Ovary (tissue), 9 donors: ENCODE measurements around the gene LRCH1. TPM values are rescaled to one million over a fixed set of nuclear protein-coding genes. Genes with fewer than 3 reads are reported as not detected.

Source experiments
- DNase-seq, 5 donors: peaks; one replicate each; pipeline ENCODE4 v3.0.0-alpha.2; 2019 to 2020
- H3K27ac ChIP-seq, 2 donors: fragments of 200-600 bp; one replicate each; pipeline versions ENCODE4 v1.5.1 to v1.8.0; 2019 to 2022
- H3K27me3 ChIP-seq: fragments of 200-600 bp; one replicate; pipeline ENCODE4 v1.8.0; 2022
- H3K36me3 ChIP-seq: fragments of 200-600 bp; sonication (generic); one replicate; pipeline ENCODE4 v1.5.1; 2019
- H3K4me1 ChIP-seq: one replicate; pipeline ENCODE4 v1.8.1; 2013; ENCODE audit warnings: mild to moderate bottlenecking, moderate library complexity; ENCODE audit not compliant: insufficient read depth
- H3K4me3 ChIP-seq: fragments of 200-600 bp; sonication (generic); one replicate; pipeline ENCODE4 v1.5.1; 2017
- H3K9me3 ChIP-seq, 2 donors: fragments of 200-600 bp in 1 of 2; sonication (generic) in 1 of 2; one replicate each; pipeline versions ENCODE4 v1.5.1 to v1.8.1; 2013 to 2019; ENCODE audit warnings: mild to moderate bottlenecking in 1 of 2, moderate library complexity in 1 of 2
- CTCF ChIP-seq, 3 donors: fragments of 450-650 bp in 2 of 3; fragments of 200-600 bp in 1 of 3; IDR thresholded peaks; one replicate each; pipeline versions ENCODE4 v1.5.1 to v1.8.0; 2016 to 2022; ENCODE audit warnings: antibody characterized with exemption in 3 of 3, mild to moderate bottlenecking in 1 of 3
- EP300 ChIP-seq: sonication (generic); formaldehyde crosslinking; IDR thresholded peaks from one replicate; pipeline ENCODE4 v1.6.1; 2017; ENCODE audit warnings: antibody characterized with exemption
- POLR2A ChIP-seq: fragments of 450-650 bp; IDR thresholded peaks from one replicate; pipeline ENCODE4 v1.6.1; 2017; ENCODE audit warnings: antibody characterized with exemption, mild to moderate bottlenecking, moderate library complexity
- WGBS, 3 donors: extraction: QIAGEN DNeasy Blood & Tissue Kit in 1 of 3; methylation state at CpG; one replicate each; pipeline versions ENCODE4 v1.1.5 to v1.1.7; 2013 to 2017; 5-methylcytosine and 5-hydroxymethylcytosine counted together
- intact Hi-C, 4 donors: fragments of 100-400 bp; cut with DNase I; formaldehyde crosslinking; loops; one replicate each; pipeline versions ENCODE4 v1.11.0 to v1.15.1; 2022 to 2023
- polyA plus RNA-seq, 2 donors: library from polyadenylated mRNA; stranded (reverse); fragments of 200-250 nt in 1 of 2; fragments of 350-450 nt in 1 of 2; fragmentation: Illumina TruSeq in 1 of 2; extraction: RNeasy Lipid Tissue Mini Kit (QIAGEN cat#74804) in 1 of 2; gene quantifications; one replicate each; pipeline ENCODE4 v1.2.3, GENCODE V29; 2013 to 2014
- total RNA-seq, 7 donors: library from RNA; depleted of rRNA in 2 of 7; stranded (reverse); fragments of >200 nt in 2 of 7; fragmentation: NEBNext Ultra II Directional in 3 of 7; extraction: Animal tissue kit (Norgen Biotek cat#: 25700) in 3 of 7; gene quantifications; one replicate each; pipeline versions ENCODE4 v1.1.0 to v1.2.4, GENCODE V29; 2016 to 2023
- donor health status: DM: no; HTN: no; CAD: no; lungs with moderate emphysema.
- donor health status: DM: no; HTN: no; CAD: no.
- donor health status: Bipolar disorder and iron deficiency.
- donor health status: DM: yes; HTN: yes; CAD: no.
- donor health status: DM: no; HTN: no; CAD: no.
- donor health status: DM: yes; HTN: yes; CAD: no.

LRCH1 gene
- total and polyA plus RNA-seq, 9 donors: 7.6 to 19.3 (median 15.8) TPM

GRCh38 chr13:46593398-46593797 is 40.4 kb downstream of the LRCH1 start:
- intact Hi-C loops: no loop called here
- Histone ChIP-seq H3K4me1 (peaks cover 7% of the 10 kb centered on the region), H3K27me3 (no peaks in the 10 kb centered on the region), H3K27ac (no peak overlapping the region), H3K4me3 (no peak overlapping the region), H3K9me3 (no peaks in the 10 kb centered on the region), H3K36me3 (no peaks in the 10 kb centered on the region)
- 91 to 93% (median 92%) methylated on average over 11 of the region's 11 CpGs for WGBS, 3 donors
- DNase-seq: no peak
- TF ChIP-seq EP300 (no peak), CTCF (IDR thresholded peaks at IDR 0.05) (no peak), POLR2A (no peak)

GRCh38 chr13:46594374-46595078 is 41.6 kb downstream of the LRCH1 start:
- 91 to 94% (median 94%) methylated on average over 5 of the region's 5 CpGs for WGBS, 3 donors
- H3K36me3 ChIP-seq: no peaks in the 10 kb centered on the region
- H3K9me3 ChIP-seq: no peaks in the 10 kb centered on the region
- intact Hi-C loops: no loop called here
- TF ChIP-seq CTCF (IDR thresholded peaks at IDR 0.05) (no peak), POLR2A (no peak), EP300 (no peak)
- no peaks in the 10 kb centered on the region for H3K27me3 ChIP-seq
- no peak overlapping the region for H3K4me3 ChIP-seq
- no peak for DNase-seq
- H3K27ac ChIP-seq: no peak overlapping the region
- peaks cover 7% of the 10 kb centered on the region for H3K4me1 ChIP-seq

- TF ChIP-seq POLR2A: no peak
- TF ChIP-seq EP300: no peak
- TF ChIP-seq CTCF (IDR thresholded peaks at IDR 0.05): no peak
- 71 to 80% (median 75%) methylated on average over 6 of the region's 6 CpGs for WGBS, 3 donors
- Histone ChIP-seq H3K36me3 (no peaks in the 10 kb centered on the region), H3K4me1 (peaks cover 8% of the 10 kb centered on the region), H3K4me3 (no peak overlapping the region), H3K27ac (no peak overlapping the region), H3K27me3 (no peaks in the 10 kb centered on the region), H3K9me3 (no peaks in the 10 kb centered on the region)
- intact Hi-C loops: no loop called here
- no peak for DNase-seq
These were observed 42.3 kb downstream of the LRCH1 start for GRCh38 chr13:46595136-46595884.

- no peak for TF ChIP-seq CTCF (IDR thresholded peaks at IDR 0.05)
- no peak for TF ChIP-seq EP300
- TF ChIP-seq POLR2A: no peak
- H3K4me3 ChIP-seq: no peak overlapping the region
- H3K9me3 ChIP-seq: no peaks in the 10 kb centered on the region
- 39 to 54% (median 45%) methylated on average over 1 of the region's 1 CpG for WGBS, 3 donors
- H3K4me1 ChIP-seq: peaks cover 8% of the 10 kb centered on the region
- no peaks in the 10 kb centered on the region for H3K36me3 ChIP-seq
- DNase-seq: no peak
- intact Hi-C loops: no loop called here
- no peak overlapping the region for H3K27ac ChIP-seq
- H3K27me3 ChIP-seq: no peaks in the 10 kb centered on the region
These were observed 42.9 kb downstream of the LRCH1 start for GRCh38 chr13:46595885-46596275.
